CD4-positive, alpha-beta T cell treated with Interleukin-15 for 1 hour (primary cell): ENCODE measurements around the gene RHCE.
"Not testable (repeated sequence)": the region's sequence is repeated elsewhere in the genome, so short reads cannot be mapped to it uniquely, and the experiment has no call there.

Experiments
- DNase-seq: peaks from one replicate; pipeline ENCODE4 v3.0.0-alpha.2; 2020

RHCE gene

GRCh38 chr1:25420715-25421114 is at the start of gene RHCE:
TSS of gene RHCE (minus strand) at chr1:25420825. CDS start at chr1:25420786, 39 bp downstream.
- DNase-seq = not testable (repeated sequence)

- DNase-seq = no peak
Measured at GRCh38 chr1:25469177-25469576, 48.6 kb upstream of the RHCE start.

- DNase-seq = no peak
Measured at GRCh38 chr1:25468033-25468432, 47.4 kb upstream of the RHCE start.

GRCh38 chr1:25467616-25468015 is 47.0 kb upstream of the RHCE start:
- no peak for DNase-seq

- DNase-seq = no peak
Measured at GRCh38 chr1:25467193-25467592, 46.6 kb upstream of the RHCE start.

- no peak for DNase-seq
Measured at GRCh38 chr1:25462732-25463131, 42.1 kb upstream of the RHCE start.

- no peak for DNase-seq
Measured at GRCh38 chr1:25461849-25462248, 41.2 kb upstream of the RHCE start.

- DNase-seq = not testable (repeated sequence)
Measured at GRCh38 chr1:25460816-25461215, 40.2 kb upstream of the RHCE start.

- no peak for DNase-seq
Measured at GRCh38 chr1:25460020-25460419, 39.4 kb upstream of the RHCE start.

GRCh38 chr1:25458541-25459298 is 38.1 kb upstream of the RHCE start:
- DNase-seq = no peak

GRCh38 chr1:25456502-25456901 is 35.9 kb upstream of the RHCE start:
- DNase-seq = no peak

GRCh38 chr1:25451908-25452307 is 31.3 kb upstream of the RHCE start:
- no peak for DNase-seq

GRCh38 chr1:25450891-25451290 is 30.3 kb upstream of the RHCE start:
- DNase-seq = no peak

GRCh38 chr1:25447547-25447946 is 26.9 kb upstream of the RHCE start:
- DNase-seq = no peak

- DNase-seq = no peak
Measured at GRCh38 chr1:25445993-25446538, 25.4 kb upstream of the RHCE start.

GRCh38 chr1:25444604-25445003 is 24.0 kb upstream of the RHCE start:
- DNase-seq = not testable (repeated sequence)

- DNase-seq = no peak
Measured at GRCh38 chr1:25443030-25443699, 22.5 kb upstream of the RHCE start.

GRCh38 chr1:25442178-25442577 is 21.6 kb upstream of the RHCE start:
- DNase-seq = no peak

- DNase-seq = no peak
Measured at GRCh38 chr1:25439287-25439686, 18.7 kb upstream of the RHCE start.

- no peak for DNase-seq
Measured at GRCh38 chr1:25437672-25438071, 17.0 kb upstream of the RHCE start.

- DNase-seq = no peak
Measured at GRCh38 chr1:25435397-25436108, 14.9 kb upstream of the RHCE start.

- no peak for DNase-seq
Measured at GRCh38 chr1:25433389-25434186, 13.0 kb upstream of the RHCE start.
